Measurements from ENCODE around the gene PRKAG2. TPM values are rescaled to one million over a fixed set of nuclear protein-coding genes. Genes with fewer than 3 reads are reported as not detected.

Gene PRKAG2
- polyA plus RNA-seq, 1 of the 3 experiments (the other 2 are of a cell fraction): 51.6 TPM

DNA sequence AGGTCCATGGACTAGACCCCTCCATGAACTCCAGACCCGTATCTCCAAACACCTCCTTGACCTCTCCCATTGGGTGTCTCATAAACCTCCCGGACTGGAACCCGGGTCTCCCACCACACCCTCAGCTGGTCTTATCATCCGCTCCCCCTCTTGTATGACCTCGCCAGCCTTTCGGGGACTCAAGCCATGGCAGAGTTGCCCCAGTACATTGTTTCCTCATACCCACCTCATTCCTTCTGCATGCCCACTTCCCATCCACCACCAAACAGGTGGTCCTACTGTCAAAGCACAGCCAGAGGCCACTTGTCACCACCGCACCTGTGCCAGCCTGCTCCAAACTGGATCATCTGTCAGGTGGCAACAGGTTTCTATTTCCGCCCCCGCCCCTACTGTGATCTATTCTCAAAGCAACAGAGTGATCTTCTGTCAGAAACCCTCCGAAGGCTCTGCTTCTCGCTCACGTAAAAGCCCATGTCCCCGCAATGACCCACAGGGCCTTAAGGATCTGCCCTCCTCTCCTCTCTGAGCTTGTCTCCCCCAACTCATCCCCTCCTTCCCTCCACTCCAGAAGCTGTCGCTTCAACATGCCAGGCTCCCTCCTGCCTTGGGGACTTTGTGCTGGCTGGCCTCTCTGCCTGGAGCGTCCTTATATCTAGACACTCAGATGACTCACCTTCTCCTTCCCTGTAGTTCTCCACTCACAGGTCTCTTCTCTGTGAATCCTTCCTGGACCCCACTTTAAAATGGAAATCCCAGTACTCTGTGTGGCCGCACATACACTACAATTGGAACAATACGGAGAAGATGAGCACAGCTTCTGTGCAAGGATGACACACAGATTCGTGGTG is 22.8 kb upstream of the PRKAG2 start:
- CTCF ChIA-PET: interaction anchor here (0.8 to 3.7 kb wide), 2 partner anchors 15 to 117 kb away, joined by 3 to 13 read pairs; no protein-coding TSS in a partner anchor
- Histone ChIP-seq H3K27me3 (ENCODE audit: insufficient read depth) (peaks cover 19% of the 10 kb centered on the region; the same call in 1 of the 2 replicates), H3K79me2 (ENCODE audit: insufficient read depth) (no peaks in the 10 kb centered on the region), H3K9me3 (no peaks in the 10 kb centered on the region), H3K36me3 (replicated peaks in 1 of 2; ENCODE audit: control insufficient read depth in 1 of 2, insufficient read depth in 2 of 2, low read length in 1 of 2) (no peaks in the 10 kb centered on the region), H3K9me2 (no peaks in the 10 kb centered on the region), H3K4me2 (no peak overlapping the region), H3K4me1 (ENCODE audit: control insufficient read depth in 1 of 2, insufficient read depth in 2 of 2, low read depth in 1 of 2, low read length in 1 of 2) (peaks cover 0 to 3% of the 10 kb centered on the region in 2 experiments; a peak in 1 of 4 replicates), H2AFZ (ENCODE audit: low read depth) (no peak overlapping the region), H3K27ac (ENCODE audit: low read depth in 2 of 2, low read length in 1 of 2) (no peak overlapping the region), H3K9ac (no peak overlapping the region), H4K20me1 (ENCODE audit: insufficient read depth) (no peaks in the 10 kb centered on the region), H3K4me3 (ENCODE audit: low read depth in 2 of 2, low read length in 1 of 2) (no peak overlapping the region), H3F3A (replicated peaks; ENCODE audit: insufficient read depth) (no peaks in the 10 kb centered on the region)
- no peak for DNase-seq
- POLR2A ChIA-PET: no interaction called here
- TF ChIP-seq TEAD4 (IDR thresholded peaks at IDR 0.05; ENCODE audit: borderline replicate concordance, insufficient read depth): no peak
- WGBS (ENCODE audit: low lambda C conversion rate): 69% methylated on average over 18 of the region's 18 CpGs

DNA sequence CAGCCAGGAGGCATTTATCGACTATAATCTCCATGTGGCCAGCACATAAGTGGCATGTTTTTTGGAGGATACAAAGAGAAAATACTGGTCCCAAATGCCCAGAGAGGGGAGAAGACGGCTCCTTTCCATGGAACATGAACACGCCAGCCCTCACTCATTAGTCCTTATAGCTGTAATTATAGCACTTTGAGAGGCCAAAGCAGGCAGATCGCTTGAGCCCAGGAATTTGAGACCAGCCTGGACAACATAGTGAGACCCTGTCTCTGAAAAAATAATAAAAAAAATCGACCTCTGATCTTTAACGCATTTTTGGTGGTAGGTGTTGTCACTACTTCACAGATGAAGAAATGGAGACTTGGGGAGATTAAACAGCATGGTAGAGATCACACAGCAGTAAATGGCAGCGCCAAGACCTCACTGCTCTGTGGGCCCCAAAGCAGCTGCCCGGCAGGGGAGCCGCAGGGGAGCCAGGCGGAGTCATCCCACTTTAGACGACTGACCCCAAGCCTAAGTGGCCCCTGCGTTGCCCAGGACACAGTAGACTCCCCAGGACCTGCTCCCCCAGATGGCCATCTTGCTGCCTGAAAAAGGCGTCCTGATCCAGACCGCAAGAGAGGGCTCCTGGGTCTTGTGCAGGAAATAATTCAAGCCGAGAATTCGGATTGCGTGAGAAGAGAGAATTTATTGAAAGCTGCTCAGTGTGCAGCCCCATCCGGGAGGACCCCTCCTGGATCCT is 21.2 kb upstream of the PRKAG2 start:
- ChIA-PET CTCF (interaction anchor here (0.6 to 1.5 kb wide), 3 partner anchors 21 to 116 kb away, joined by 3 to 4 read pairs (median 3); partner anchors contain the start of gene PRKAG2), POLR2A (no interaction called here)
- peaks cover 28% of the 10 kb centered on the region; the same call in 1 of the 2 replicates for H3K27me3 ChIP-seq (ENCODE audit: insufficient read depth)
- no peaks in the 10 kb centered on the region for H4K20me1 ChIP-seq (ENCODE audit: insufficient read depth)
- H3K9me2 ChIP-seq: no peaks in the 10 kb centered on the region
- H3K36me3 ChIP-seq (replicated peaks in 1 of 2; ENCODE audit: control insufficient read depth in 1 of 2, insufficient read depth in 2 of 2, low read length in 1 of 2): no peaks in the 10 kb centered on the region
- no peak for DNase-seq
- H3K4me3 ChIP-seq (ENCODE audit: low read depth in 2 of 2, low read length in 1 of 2): no peak overlapping the region
- H3K9me3 ChIP-seq: no peaks in the 10 kb centered on the region
- H3K27ac ChIP-seq (ENCODE audit: low read depth in 2 of 2, low read length in 1 of 2): no peak overlapping the region
- no peaks in the 10 kb centered on the region for H3K4me1 ChIP-seq (ENCODE audit: control insufficient read depth in 1 of 2, insufficient read depth in 2 of 2, low read depth in 1 of 2, low read length in 1 of 2)
- H3K9ac ChIP-seq: no peak overlapping the region
- 54% methylated on average over 16 of the region's 18 CpGs for WGBS (ENCODE audit: low lambda C conversion rate)
- no peaks in the 10 kb centered on the region for H3K79me2 ChIP-seq (ENCODE audit: insufficient read depth)
- no peak overlapping the region for H3K4me2 ChIP-seq
- TF ChIP-seq FOXJ3 (CRISPR knock-in tag; IDR thresholded peaks at IDR 0.05) (no peak), TEAD4 (IDR thresholded peaks at IDR 0.05; ENCODE audit: borderline replicate concordance, insufficient read depth) (no peak), RFX5 (IDR thresholded peaks at IDR 0.05; ENCODE audit: low read length) (no peak), GABPA (IDR thresholded peaks at IDR 0.05; ENCODE audit: low read depth) (no peak)
- TF ChIP-seq, protein P1, sequence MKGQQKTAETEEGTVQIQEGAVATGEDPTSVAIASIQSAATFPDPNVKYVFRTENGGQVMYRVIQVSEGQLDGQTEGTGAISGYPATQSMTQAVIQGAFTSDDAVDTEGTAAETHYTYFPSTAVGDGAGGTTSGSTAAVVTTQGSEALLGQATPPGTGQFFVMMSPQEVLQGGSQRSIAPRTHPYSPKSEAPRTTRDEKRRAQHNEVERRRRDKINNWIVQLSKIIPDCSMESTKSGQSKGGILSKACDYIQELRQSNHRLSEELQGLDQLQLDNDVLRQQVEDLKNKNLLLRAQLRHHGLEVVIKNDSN (IDR thresholded peaks at IDR 0.05; ENCODE audit: borderline replicate concordance, low read depth): no peak
- TF ChIP-seq, protein P2, sequence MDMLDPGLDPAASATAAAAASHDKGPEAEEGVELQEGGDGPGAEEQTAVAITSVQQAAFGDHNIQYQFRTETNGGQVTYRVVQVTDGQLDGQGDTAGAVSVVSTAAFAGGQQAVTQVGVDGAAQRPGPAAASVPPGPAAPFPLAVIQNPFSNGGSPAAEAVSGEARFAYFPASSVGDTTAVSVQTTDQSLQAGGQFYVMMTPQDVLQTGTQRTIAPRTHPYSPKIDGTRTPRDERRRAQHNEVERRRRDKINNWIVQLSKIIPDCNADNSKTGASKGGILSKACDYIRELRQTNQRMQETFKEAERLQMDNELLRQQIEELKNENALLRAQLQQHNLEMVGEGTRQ (IDR thresholded peaks at IDR 0.05; ENCODE audit: borderline replicate concordance, low read depth, low read length): no peak
- no peak overlapping the region for H2AFZ ChIP-seq (ENCODE audit: low read depth)
- no peaks in the 10 kb centered on the region for H3F3A ChIP-seq (replicated peaks; ENCODE audit: insufficient read depth)
